K562 (cell line): ENCODE data around the gene PTRH1. TPM values are rescaled to one million over a fixed set of nuclear protein-coding genes. Genes with fewer than 3 reads are reported as not detected.

Source experiments
- BCLAF1 ChIP-seq, 2 experiments: fragments of 450-650 bp in 1 of 2; IDR thresholded peaks; 2 replicates each; pipeline ENCODE4 v1.6.1; 2011 to 2017; ENCODE audit warnings: low read depth in 2 of 2, antibody characterized with exemption in 1 of 2, borderline replicate concordance in 1 of 2, low read length in 1 of 2, mild to moderate bottlenecking in 1 of 2, mixed read lengths in 1 of 2; ENCODE audit not compliant: control insufficient read depth in 1 of 2
- CBX2 ChIP-seq: fragments of 200-600 bp; sonication (generic); IDR thresholded peaks from one replicate; pipeline ENCODE4 v1.6.1; 2012; ENCODE audit warnings: mild to moderate bottlenecking, low read length, inconsistent platforms; ENCODE audit not compliant: insufficient read depth, poor library complexity, severe bottlenecking
- FOXK2 ChIP-seq, 2 experiments: fragments of 450-650 bp; IDR thresholded peaks in 1 of 2; conservative IDR thresholded peaks in 1 of 2; 2 replicates each; pipeline ENCODE4 v1.6.1; 2016; ENCODE audit warnings: low read depth in 2 of 2, mild to moderate bottlenecking in 1 of 2
- GABPA ChIP-seq: fragments of 200-800 bp; sonication (Bioruptor generic); conservative IDR thresholded peaks from 2 replicates; pipeline ENCODE4 v1.6.1; 2016; ENCODE audit warnings: low read depth, missing genetic modification characterization, missing compliant biosample characterization
- HDAC3 ChIP-seq: fragments of 450-650 bp; IDR thresholded peaks from 2 replicates; pipeline ENCODE4 v1.6.1; 2018; ENCODE audit warnings: borderline replicate concordance, mild to moderate bottlenecking, moderate library complexity; ENCODE audit not compliant: partially characterized antibody
- KAT8 ChIP-seq: fragments of 450-650 bp; IDR thresholded peaks from 2 replicates; pipeline ENCODE4 v1.6.1; 2016; ENCODE audit warnings: low read depth, mild to moderate bottlenecking
- MCM5 ChIP-seq: fragments of 450-650 bp; IDR thresholded peaks from 2 replicates; pipeline ENCODE4 v1.6.1; 2016; ENCODE audit warnings: low read depth
- MCM7 ChIP-seq, 2 experiments: fragments of 450-650 bp; IDR thresholded peaks; 2 replicates each; pipeline ENCODE4 v1.6.1; 2016 to 2018
- MTA3 ChIP-seq: fragments of 450-650 bp; formaldehyde crosslinking; IDR thresholded peaks from 2 replicates; pipeline ENCODE4 v1.6.1; 2017; ENCODE audit warnings: mild to moderate bottlenecking, borderline replicate concordance
- MTF1 ChIP-seq: fragments of 250-450 bp; sonication (Bioruptor Pico); IDR thresholded peaks from 2 replicates; pipeline ENCODE4 v1.9.0; 2021; ENCODE audit warnings: moderate library complexity, mild to moderate bottlenecking, inconsistent platforms, borderline replicate concordance
- NFXL1 ChIP-seq: fragments of 450-650 bp; formaldehyde crosslinking; IDR thresholded peaks from 2 replicates; pipeline ENCODE4 v1.4.0; 2021; ENCODE audit warnings: mild to moderate bottlenecking
- POLR2H ChIP-seq: IDR thresholded peaks from 2 replicates; pipeline ENCODE4 v1.6.1; 2016; ENCODE audit warnings: missing genetic modification characterization, low read depth, mild to moderate bottlenecking, control low read depth, missing compliant biosample characterization, moderate library complexity
- SMARCC2 ChIP-seq: fragments of 450-650 bp; IDR thresholded peaks from 2 replicates; pipeline ENCODE4 v1.6.1; 2017; ENCODE audit warnings: antibody characterized with exemption, moderate library complexity, mild to moderate bottlenecking, low read depth
- STAT5A ChIP-seq: IDR thresholded peaks from 2 replicates; pipeline ENCODE4 v1.6.1; 2012; ENCODE audit warnings: low read length, inconsistent platforms, borderline replicate concordance
- SUPT5H ChIP-seq: fragments of 450-650 bp; IDR thresholded peaks from 2 replicates; pipeline ENCODE4 v1.6.1; 2016
- TAF1 ChIP-seq: IDR thresholded peaks from 2 replicates; pipeline ENCODE4 v1.6.1; 2011; ENCODE audit warnings: mild to moderate bottlenecking, low read length, moderate library complexity; ENCODE audit not compliant: insufficient read depth, control insufficient read depth, severe bottlenecking; ENCODE audit errors: extremely low read depth
- TCF7 ChIP-seq: sonication (generic); IDR thresholded peaks from 2 replicates; pipeline ENCODE4 v1.6.1; 2016; ENCODE audit warnings: antibody characterized with exemption, borderline replicate concordance
- ZNF140 ChIP-seq: fragments of 250-450 bp; sonication (Bioruptor Pico); IDR thresholded peaks from 2 replicates; pipeline ENCODE4 v1.8.0; 2021; ENCODE audit warnings: moderate library complexity, mild to moderate bottlenecking, inconsistent platforms
- ZNF639 ChIP-seq, 2 experiments: fragments of 200-800 bp in 1 of 2; sonication (Bioruptor generic) in 1 of 2; sonication (generic) in 1 of 2; formaldehyde crosslinking in 1 of 2; IDR thresholded peaks in 1 of 2; conservative IDR thresholded peaks in 1 of 2; 2 replicates each; pipeline versions ENCODE4 v1.5.0 to v1.6.1; 2016 to 2020; ENCODE audit warnings: missing compliant biosample characterization in 1 of 2, missing genetic modification characterization in 1 of 2, missing genetic modification reagents in 1 of 2
- ZNF778 ChIP-seq: fragments of 450-650 bp; formaldehyde crosslinking; IDR thresholded peaks from 2 replicates; pipeline ENCODE4 v1.4.0; 2020; ENCODE audit warnings: mild to moderate bottlenecking, moderate library complexity
- ZSCAN29 ChIP-seq: fragments of 450-650 bp; IDR thresholded peaks from 2 replicates; pipeline ENCODE4 v1.6.1; 2017
- polyA plus RNA-seq, 8 experiments: library from polyadenylated mRNA; depleted of rRNA in 4 of 8; stranded (reverse) in 5 of 8; unstranded in 3 of 8; fragments of >200 nt; fragmentation: Nextera tagmentation in 2 of 8; fragmentation: Illumina TruSeq in 1 of 8; extraction: Ambion mirVana in 2 of 8; extraction: Trizol in 1 of 8; gene quantifications; 2 replicates each; pipeline versions ENCODE4 v1.2.1 to v1.2.3, GENCODE V29; 2011 to 2014; ENCODE audit warnings: inconsistent platforms in 1 of 8, missing spikeins in 1 of 8
- total RNA-seq, 7 experiments: library from RNA; depleted of rRNA in 6 of 7; stranded (reverse); fragments of >200 nt in 6 of 7; fragmentation: Illumina TruSeq in 2 of 7; extraction: Trizol in 2 of 7; gene quantifications; 2 replicates each; pipeline versions ENCODE4 v1.2.1 to v1.2.3, GENCODE V29; 2011 to 2021; ENCODE audit warnings: low replicate concordance in 1 of 7

Gene PTRH1
- total and polyA plus RNA-seq, 9 of the 15 experiments (the other 6 are each of a cell fraction or from before 2014, with no cell fraction given) = 0.63 to 43.1 (median 5.7) TPM

- TF ChIP-seq TAF1 = peak; percentile 72
- no peak for TF ChIP-seq MCM5
- no peak for TF ChIP-seq SMARCC2
- TF ChIP-seq FOXK2 (conservative IDR thresholded peaks at IDR 0.05 in 1 of 2, IDR thresholded peaks at IDR 0.05 in 1 of 2; ENCODE audit: low read depth in 2 of 2) = no peak; a peak in 1 of 4 replicates
- no peak for TF ChIP-seq MCM7 (IDR thresholded peaks at IDR 0.05)
- no peak for TF ChIP-seq MTF1 (CRISPR knock-in tag)
- TF ChIP-seq ZNF639 (CRISPR knock-in tag; conservative IDR thresholded peaks at IDR 0.05 in 1 of 2, IDR thresholded peaks at IDR 0.05 in 1 of 2) = 0 out of 4 replicates have a peak, but pooled peaks of 1 of the 2 experiments have one; percentile 28
- TF ChIP-seq ZNF140 (CRISPR knock-in tag) = no peak
- TF ChIP-seq STAT5A = no peak
- 0 out of 4 replicates have a peak, but pooled peaks of 1 of the 2 experiments have one; percentile 63 for TF ChIP-seq BCLAF1 (IDR thresholded peaks at IDR 0.05; ENCODE audit: borderline replicate concordance in 1 of 2, control insufficient read depth in 1 of 2, low read depth in 2 of 2, low read length in 1 of 2)
- TF ChIP-seq MTA3 = peak; percentile 51; the same call in 1 of the 2 replicates
- no peak for TF ChIP-seq POLR2H
- no peak for TF ChIP-seq HDAC3
- no peak for TF ChIP-seq ZSCAN29
- no peak for TF ChIP-seq TCF7
- peak; percentile 50; the same call in 1 of the 2 replicates for TF ChIP-seq SUPT5H
- TF ChIP-seq CBX2 = no peak
- no peak for TF ChIP-seq ZNF778 (CRISPR knock-in tag)
- TF ChIP-seq KAT8 = no peak
- no peak for TF ChIP-seq NFXL1 (CRISPR knock-in tag)
- TF ChIP-seq GABPA = peak; percentile 93
Observed at GRCh38 chr9:127734747-127735529, 19.5 kb upstream of the PTRH1 start, which contains the start of gene TOR2A (continued).
